ENCODE data around the gene GRM7. TPM values are rescaled to one million over a fixed set of nuclear protein-coding genes. Genes with fewer than 3 reads are reported as not detected.

GRM7 gene
- total RNA-seq, 2 donors from 2014 or later = 1.1 to 1.3 TPM

- intact Hi-C loops (cut with DNase I) = no loop called here
- no peak for DNase-seq (ENCODE audit: low spot score)
Observed at GRCh38 chr3:7095116-7095515, 234.2 kb downstream of the GRM7 start.

DNA sequence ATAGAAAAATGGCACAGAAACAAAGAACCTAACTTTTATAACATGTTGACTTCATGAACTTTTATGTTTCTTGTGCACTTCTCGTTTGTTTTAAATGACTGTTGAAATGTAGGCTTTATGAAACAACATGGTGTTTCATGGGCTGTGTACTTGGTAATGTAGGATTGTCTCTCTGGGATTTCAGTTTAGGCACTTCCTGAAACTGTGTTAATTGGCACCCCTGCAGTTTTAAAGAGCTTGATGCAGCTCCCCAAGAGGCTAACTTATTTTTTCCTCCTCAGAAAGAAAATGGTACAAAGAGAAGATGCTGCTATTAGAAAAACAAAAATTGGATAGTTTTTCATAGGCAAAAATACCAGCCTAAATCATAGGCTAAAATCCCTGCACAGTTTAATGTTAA lies 239.2 kb downstream of the GRM7 start:
- DNase-seq (ENCODE audit: low spot score) = no peak
- intact Hi-C loops (cut with DNase I) = loop anchor here in 1 of 2 donors (10.0 kb wide), 1 partner anchor 165 kb away; no protein-coding TSS in a partner anchor

DNA sequence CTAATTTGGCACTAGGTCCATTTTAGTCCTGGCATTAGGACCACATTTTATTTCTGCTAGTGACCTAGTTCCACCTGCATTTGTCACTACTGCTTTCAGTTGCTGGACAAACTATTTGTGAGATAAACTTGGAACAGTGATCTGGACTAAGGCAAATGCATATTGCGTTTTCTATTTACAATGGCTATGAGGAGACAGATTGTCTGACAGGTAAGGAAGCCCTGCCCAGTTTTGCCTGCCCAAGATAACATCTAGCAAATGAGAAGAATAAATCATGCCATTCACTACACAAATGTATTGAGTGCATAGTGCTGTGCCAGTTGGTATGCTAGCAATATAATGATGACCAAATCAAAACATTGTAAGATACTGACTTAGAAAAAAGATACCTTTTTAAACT lies 245.7 kb downstream of the GRM7 start:
- intact Hi-C loops (cut with DNase I) = loop anchor here in 1 of 2 donors (10.0 kb wide), 1 partner anchor 158 kb away; no protein-coding TSS in a partner anchor

GRCh38 chr3:7112523-7113056 lies 251.7 kb downstream of the GRM7 start:
- no peak for DNase-seq (ENCODE audit: low spot score)
- intact Hi-C loops (cut with DNase I) = loop anchor here in 1 of 2 donors (5.0 kb wide), 1 partner anchor 1625 kb away; no protein-coding TSS in a partner anchor

More for the DNA sequence above, 245.7 kb downstream of the GRM7 start:
- DNase-seq (ENCODE audit: low spot score) = no peak

DNA sequence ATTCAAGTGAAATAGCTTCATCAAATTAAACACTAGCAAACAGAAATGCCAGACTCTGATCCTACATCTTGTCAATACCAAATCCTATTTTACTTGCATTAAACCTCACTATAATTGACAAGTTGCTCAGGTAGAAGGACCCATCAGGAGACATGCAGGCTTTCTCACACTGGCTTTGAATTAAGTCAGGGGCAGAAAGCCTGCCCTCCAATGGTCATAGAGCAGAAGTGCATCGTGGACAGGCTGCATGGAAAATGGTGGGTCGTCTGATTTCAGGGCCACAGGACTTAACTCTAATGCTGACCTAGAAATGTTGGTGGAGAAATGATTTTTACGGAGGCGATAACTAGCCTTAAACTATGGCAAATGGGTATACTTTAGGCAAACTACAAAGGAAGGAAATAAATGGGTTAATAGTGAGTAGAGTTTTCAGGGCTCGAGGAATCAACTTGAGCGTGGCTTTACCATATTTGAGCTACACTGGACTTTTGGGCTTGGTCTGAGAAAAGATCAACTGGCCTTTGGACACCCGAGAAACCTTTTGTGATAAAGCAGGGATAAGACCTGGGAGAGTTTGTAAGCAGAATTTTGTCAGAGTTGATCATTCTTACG lies 283.9 kb downstream of the GRM7 start:
- no peak for DNase-seq (ENCODE audit: low spot score)
- intact Hi-C loops (cut with DNase I) = no loop called here

GRCh38 chr3:7146529-7146928 lies 285.6 kb downstream of the GRM7 start:
- intact Hi-C loops (cut with DNase I) = no loop called here
- no peak for DNase-seq (ENCODE audit: low spot score)

DNA sequence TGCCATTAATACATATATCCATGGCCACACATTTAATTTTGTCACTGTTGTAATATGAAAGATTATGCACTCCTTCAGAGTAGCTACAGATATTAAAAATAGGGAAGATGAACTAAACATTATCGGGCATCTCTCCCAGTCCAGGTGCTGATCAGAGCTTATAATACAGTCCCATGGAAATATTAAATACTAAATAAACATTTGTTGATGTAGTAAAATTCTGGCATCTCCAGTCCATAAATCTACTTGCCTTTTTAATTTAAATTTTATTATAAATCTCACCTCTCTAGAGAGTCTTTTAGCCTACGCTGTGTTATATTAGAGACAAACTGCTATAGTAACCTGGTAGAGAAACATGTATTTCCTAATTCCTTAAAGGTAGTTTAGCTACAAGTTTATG lies 297.6 kb downstream of the GRM7 start:
- DNase-seq (ENCODE audit: low spot score) = no peak
- intact Hi-C loops (cut with DNase I) = no loop called here

DNA sequence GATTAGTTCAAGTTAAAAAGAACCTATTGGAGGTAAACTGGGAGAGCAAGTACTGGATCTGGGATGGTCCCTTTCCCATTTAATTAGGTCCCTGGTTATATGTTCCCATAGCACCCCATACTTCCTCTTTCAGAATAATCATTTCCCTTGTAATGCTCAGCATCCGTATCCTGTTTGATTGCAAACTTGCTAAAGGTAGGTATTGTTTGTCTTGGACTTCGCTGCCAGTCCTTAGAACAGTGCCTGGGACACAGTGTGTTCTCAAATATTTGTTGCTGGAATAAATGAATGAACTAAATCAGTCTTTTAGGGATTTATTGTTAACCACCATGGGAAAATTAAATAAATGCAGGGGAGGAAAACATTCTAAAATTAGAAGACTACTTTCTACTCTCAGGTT lies 299.8 kb downstream of the GRM7 start:
- no peak for DNase-seq (ENCODE audit: low spot score)
- intact Hi-C loops (cut with DNase I) = no loop called here

DNA sequence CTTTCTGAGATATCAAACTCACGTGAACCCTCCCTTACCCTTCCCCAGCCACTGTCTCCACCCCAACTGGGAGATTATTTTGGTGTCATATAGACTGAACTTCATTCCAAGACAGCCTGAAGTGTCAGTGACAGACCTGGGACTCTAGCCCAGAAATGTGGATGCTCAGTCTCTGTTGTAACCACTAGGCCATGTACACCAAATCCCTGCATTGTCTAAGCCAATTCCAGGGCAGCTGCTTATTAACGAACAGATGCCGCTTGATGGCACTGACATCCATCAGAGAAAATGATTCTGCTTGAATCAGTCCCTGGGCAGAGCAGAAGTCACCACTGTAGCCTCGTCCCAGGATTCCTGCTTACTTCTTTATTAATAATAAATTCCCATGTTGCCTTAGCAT lies 305.5 kb downstream of the GRM7 start:
- DNase-seq (ENCODE audit: low spot score) = no peak
- intact Hi-C loops (cut with DNase I) = no loop called here

- intact Hi-C loops (cut with DNase I) = no loop called here
- DNase-seq (ENCODE audit: low spot score) = no peak
Observed at GRCh38 chr3:7171493-7171892, 310.6 kb downstream of the GRM7 start.

DNA sequence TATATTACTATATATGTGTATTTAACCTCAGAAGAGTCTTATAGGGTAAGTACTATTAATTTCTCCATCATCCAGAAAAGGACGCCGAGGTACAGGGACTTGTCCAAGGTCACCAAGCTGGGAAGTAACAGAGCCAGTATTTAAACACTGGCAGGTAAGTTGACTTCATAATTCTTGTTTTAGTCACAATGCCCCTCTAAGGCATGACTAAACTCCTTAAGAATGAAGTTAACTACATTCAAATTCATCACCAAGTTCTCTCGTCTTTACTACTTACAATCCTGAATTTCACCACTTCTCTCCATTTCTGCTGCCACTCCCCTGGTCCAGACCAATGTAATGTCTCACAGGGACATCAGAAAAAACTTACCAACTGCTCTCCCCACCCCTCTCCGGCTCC lies 312.1 kb downstream of the GRM7 start:
- DNase-seq (ENCODE audit: low spot score) = no peak
- intact Hi-C loops (cut with DNase I) = no loop called here

- intact Hi-C loops (cut with DNase I) = no loop called here
- no peak for DNase-seq (ENCODE audit: low spot score)
Observed at GRCh38 chr3:7188551-7188950, 327.6 kb downstream of the GRM7 start.

DNA sequence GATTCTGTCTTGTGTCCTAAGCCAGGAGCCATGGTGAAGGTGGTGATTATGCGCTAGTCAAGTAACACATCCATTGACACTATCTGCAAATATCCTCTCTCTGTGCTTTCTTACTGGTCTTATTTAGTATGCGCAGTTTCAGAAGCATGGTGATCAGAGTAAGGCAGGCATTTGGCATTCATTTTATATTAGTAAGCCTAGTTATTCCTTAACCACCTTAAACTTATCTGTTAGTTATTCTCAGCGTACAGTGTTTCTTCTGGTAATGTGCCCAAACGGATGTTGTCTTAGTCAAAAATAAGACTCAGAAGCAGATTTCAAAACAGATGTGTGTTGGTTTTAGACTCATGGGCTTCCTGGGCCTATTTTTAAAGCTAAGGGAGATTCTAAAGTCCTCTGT lies 329.2 kb downstream of the GRM7 start:
- no peak for DNase-seq (ENCODE audit: low spot score)
- intact Hi-C loops (cut with DNase I) = no loop called here

- intact Hi-C loops (cut with DNase I) = no loop called here
- DNase-seq (ENCODE audit: low spot score) = no peak
Observed at GRCh38 chr3:7193269-7193668, 332.4 kb downstream of the GRM7 start.

- intact Hi-C loops (cut with DNase I) = no loop called here
- DNase-seq (ENCODE audit: low spot score) = no peak
Observed at GRCh38 chr3:7194071-7194835, 333.3 kb downstream of the GRM7 start.

- no peak for DNase-seq (ENCODE audit: low spot score)
- intact Hi-C loops (cut with DNase I) = no loop called here
Observed at GRCh38 chr3:7195934-7196333, 335.0 kb downstream of the GRM7 start.

GRCh38 chr3:7201784-7202183 lies 340.9 kb downstream of the GRM7 start:
- DNase-seq (ENCODE audit: low spot score) = no peak
- intact Hi-C loops (cut with DNase I) = no loop called here

- no peak for DNase-seq (ENCODE audit: low spot score)
- intact Hi-C loops (cut with DNase I) = no loop called here
Observed at GRCh38 chr3:7203969-7204847, 343.3 kb downstream of the GRM7 start.

DNA sequence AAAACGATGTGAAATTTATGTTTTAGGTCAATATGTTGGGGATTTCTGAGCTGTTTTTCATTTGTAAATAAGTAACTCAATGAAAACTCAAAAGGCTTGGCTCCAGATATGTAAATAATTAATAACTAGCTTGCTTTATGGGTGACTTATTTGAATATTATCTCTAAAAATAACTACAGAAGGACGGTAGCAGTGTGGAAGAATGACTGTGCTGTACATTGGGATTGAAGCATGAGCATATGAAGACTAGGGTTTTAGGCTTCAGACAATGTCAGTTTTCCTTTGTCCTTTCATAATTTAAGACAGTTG lies 343.9 kb downstream of the GRM7 start:
- DNase-seq (ENCODE audit: low spot score) = no peak
- intact Hi-C loops (cut with DNase I) = no loop called here

DNA sequence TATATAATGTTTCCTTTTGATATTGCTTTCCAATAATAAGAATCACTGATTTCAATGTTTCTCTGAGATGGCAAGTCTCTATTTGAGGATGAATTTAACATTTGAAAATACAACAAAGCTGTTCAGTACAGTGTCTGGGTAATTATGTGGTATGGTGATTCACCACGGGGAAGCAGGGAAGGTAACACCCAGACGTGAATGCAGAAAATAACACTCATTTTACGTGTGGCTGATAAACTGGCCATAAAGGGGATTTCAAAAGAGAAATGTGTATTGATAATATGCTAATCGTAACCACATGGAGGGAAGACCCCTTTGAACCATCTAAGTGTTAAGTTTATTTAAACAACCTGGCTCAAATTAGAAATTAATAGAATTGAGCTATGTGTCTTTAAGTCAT lies 344.6 kb downstream of the GRM7 start:
- intact Hi-C loops (cut with DNase I) = no loop called here
- DNase-seq (ENCODE audit: low spot score) = no peak

All from posterior vena cava (tissue), 2 donors.